GM23338 (cell line): ENCODE measurements around the gene OTUD1. TPM values are rescaled to one million over a fixed set of nuclear protein-coding genes. Genes with fewer than 3 reads are reported as not detected.

ENCODE experiments used
- ATAC-seq: fragments of 200-7000 bp; cut with Tn5 transposase; 3 replicates; pipeline ENCODE4 v1.9.1; 2020
- DNase-seq: peaks from one replicate; pipeline ENCODE4 v3.0.0-alpha.2; 2015; ENCODE audit warnings: low spot score
- H2AFZ ChIP-seq: fragments of 200-600 bp; sonication (generic); 2 replicates; pipeline ENCODE4 v1.8.0; 2016; ENCODE audit warnings: antibody characterized with exemption, mild to moderate bottlenecking, moderate library complexity
- H3F3A ChIP-seq: fragments of 200-600 bp; sonication (generic); replicated peaks from 2 replicates; pipeline ENCODE4 v1.8.0; 2017; ENCODE audit warnings: antibody characterized with exemption, mixed run types, low read depth
- H3K27ac ChIP-seq: fragments of 200-600 bp; sonication (generic); 2 replicates; pipeline ENCODE4 v1.6.1; 2016; ENCODE audit warnings: low read depth
- H3K27me3 ChIP-seq: fragments of 200-600 bp; sonication (generic); 2 replicates; pipeline ENCODE4 v1.8.0; 2016; ENCODE audit warnings: mild to moderate bottlenecking, mixed run types, moderate library complexity; ENCODE audit not compliant: insufficient read depth
- H3K36me3 ChIP-seq: fragments of 200-600 bp; sonication (generic); 2 replicates; pipeline ENCODE4 v1.8.0; 2016; ENCODE audit warnings: mild to moderate bottlenecking; ENCODE audit not compliant: insufficient read depth
- H3K4me1 ChIP-seq: fragments of 200-600 bp; sonication (generic); 2 replicates; pipeline ENCODE4 v1.8.0; 2016; ENCODE audit warnings: mild to moderate bottlenecking, moderate library complexity; ENCODE audit not compliant: insufficient read depth
- H3K4me2 ChIP-seq: fragments of 200-600 bp; sonication (generic); 2 replicates; pipeline ENCODE4 v1.7.1; 2017; ENCODE audit warnings: mixed run types
- H3K4me3 ChIP-seq: fragments of 200-600 bp; sonication (generic); 2 replicates; pipeline ENCODE4 v1.6.1; 2016; ENCODE audit warnings: mixed run types
- H3K79me2 ChIP-seq: fragments of 200-600 bp; sonication (generic); replicated peaks from 2 replicates; pipeline ENCODE4 v1.8.0; 2017; ENCODE audit warnings: mild to moderate bottlenecking; ENCODE audit not compliant: insufficient read depth
- H3K9me2 ChIP-seq: fragments of 200-600 bp; sonication (generic); 2 replicates; pipeline ENCODE4 v1.8.0; 2017; ENCODE audit not compliant: insufficient read depth
- H4K20me1 ChIP-seq: fragments of 200-600 bp; sonication (generic); replicated peaks from 2 replicates; pipeline ENCODE4 v1.8.0; 2017; ENCODE audit warnings: mild to moderate bottlenecking; ENCODE audit not compliant: insufficient read depth
- H3K27ac Mint-ChIP-seq: 2 replicates; pipeline ENCODE4 v1.8.0; 2020; ENCODE audit warnings: inconsistent platforms, mild to moderate bottlenecking, moderate library complexity, mixed read lengths
- H3K27me3 Mint-ChIP-seq: 3 replicates; pipeline ENCODE4 v1.8.0; 2022; ENCODE audit warnings: low read depth, mild to moderate bottlenecking, moderate library complexity, mixed read lengths, inconsistent platforms; ENCODE audit not compliant: insufficient read depth, poor library complexity
- H3K36me3 Mint-ChIP-seq: 3 replicates; pipeline ENCODE4 v1.8.0; 2021; ENCODE audit warnings: low read depth, mild to moderate bottlenecking, inconsistent platforms, moderate library complexity, mixed read lengths
- H3K4me1 Mint-ChIP-seq: 3 replicates; pipeline ENCODE4 v1.8.0; 2020; ENCODE audit warnings: mild to moderate bottlenecking, inconsistent platforms, mixed read lengths
- H3K4me3 Mint-ChIP-seq: 3 replicates; pipeline ENCODE4 v1.8.0; 2021; ENCODE audit warnings: moderate library complexity, mild to moderate bottlenecking, inconsistent platforms, mixed read lengths
- H3K9me3 Mint-ChIP-seq: 3 replicates; pipeline ENCODE4 v1.8.0; 2020; ENCODE audit warnings: moderate library complexity, mild to moderate bottlenecking, inconsistent platforms, mixed read lengths
- CREB1 ChIP-seq: fragments of 250-450 bp; sonication (Bioruptor Pico); IDR thresholded peaks from 2 replicates; pipeline ENCODE4 v1.5.0; 2020; ENCODE audit warnings: low read depth, mild to moderate bottlenecking, moderate library complexity
- EZH2 ChIP-seq: fragments of 200-600 bp; sonication (generic); IDR thresholded peaks from one replicate; pipeline ENCODE4 v1.8.0; 2017; ENCODE audit warnings: antibody characterized with exemption, mild to moderate bottlenecking, low read depth; ENCODE audit not compliant: unreplicated experiment
- EZH2phosphoT487 ChIP-seq: fragments of 200-600 bp; sonication (generic); IDR thresholded peaks from one replicate; pipeline ENCODE4 v1.8.1; 2018; ENCODE audit warnings: antibody characterized with exemption; ENCODE audit not compliant: unreplicated experiment
- JUNB ChIP-seq: IDR thresholded peaks from one replicate; pipeline ENCODE4 v1.6.1; 2016; ENCODE audit warnings: antibody characterized with exemption; ENCODE audit not compliant: unreplicated experiment
- NANOG ChIP-seq: IDR thresholded peaks from 2 replicates; pipeline ENCODE4 v1.6.1; 2016; ENCODE audit warnings: antibody characterized with exemption, borderline replicate concordance
- POLR2AphosphoS5 ChIP-seq: IDR thresholded peaks from 2 replicates; pipeline ENCODE4 v1.6.1; 2016; ENCODE audit warnings: antibody characterized with exemption, low read depth
- STAT1 ChIP-seq: IDR thresholded peaks from one replicate; pipeline ENCODE4 v1.6.1; 2016; ENCODE audit warnings: antibody characterized with exemption; ENCODE audit not compliant: unreplicated experiment
- ZNF114 ChIP-seq: fragments of 250-450 bp; sonication (Bioruptor Pico); IDR thresholded peaks from 2 replicates; pipeline ENCODE4 v1.5.0; 2020; ENCODE audit warnings: mild to moderate bottlenecking, moderate library complexity
- ZNF331 ChIP-seq: fragments of 250-450 bp; sonication (Bioruptor Pico); IDR thresholded peaks from 2 replicates; pipeline ENCODE4 v1.5.0; 2020; ENCODE audit warnings: low read depth, mild to moderate bottlenecking, moderate library complexity
- polyA plus RNA-seq: library from polyadenylated mRNA; unstranded; fragments of >200 nt; fragmentation: Nextera tagmentation; extraction: Ambion mirVana; gene quantifications from 2 replicates; pipeline ENCODE4 v1.2.1, GENCODE V29; 2016
- total RNA-seq: library from RNA; depleted of rRNA; stranded (reverse); fragments of >200 nt; shearing (Covaris generic); gene quantifications from 2 replicates; pipeline ENCODE4 v1.2.3, GENCODE V29; 2014
- TF ChIP-seq, protein P1 (sequence below): fragments of 250-450 bp; sonication (Bioruptor Pico); IDR thresholded peaks from 2 replicates; pipeline ENCODE4 v1.5.0; 2020; ENCODE audit warnings: mild to moderate bottlenecking, moderate library complexity
- TF ChIP-seq, protein P2 (sequence below): IDR thresholded peaks from 2 replicates; pipeline ENCODE4 v1.6.1; 2016; ENCODE audit warnings: antibody characterized with exemption
- TF ChIP-seq, protein P3 (sequence below), 2 experiments: fragments of 200-600 bp in 1 of 2; sonication (generic) in 1 of 2; conservative IDR thresholded peaks; 2 replicates each; pipeline versions ENCODE4 v1.5.1 to v1.6.1; 2016 to 2017; ENCODE audit warnings: antibody characterized with exemption in 2 of 2, low read depth in 2 of 2, mild to moderate bottlenecking in 2 of 2, moderate library complexity in 1 of 2
- TF ChIP-seq, protein P4 (sequence below): IDR thresholded peaks from one replicate; pipeline ENCODE4 v1.6.1; 2018; ENCODE audit warnings: antibody characterized with exemption; ENCODE audit not compliant: unreplicated experiment

The OTUD1 gene
- total and polyA plus RNA-seq, 2 experiments from 2014 or later = 2.5 to 8.3 TPM

DNA sequence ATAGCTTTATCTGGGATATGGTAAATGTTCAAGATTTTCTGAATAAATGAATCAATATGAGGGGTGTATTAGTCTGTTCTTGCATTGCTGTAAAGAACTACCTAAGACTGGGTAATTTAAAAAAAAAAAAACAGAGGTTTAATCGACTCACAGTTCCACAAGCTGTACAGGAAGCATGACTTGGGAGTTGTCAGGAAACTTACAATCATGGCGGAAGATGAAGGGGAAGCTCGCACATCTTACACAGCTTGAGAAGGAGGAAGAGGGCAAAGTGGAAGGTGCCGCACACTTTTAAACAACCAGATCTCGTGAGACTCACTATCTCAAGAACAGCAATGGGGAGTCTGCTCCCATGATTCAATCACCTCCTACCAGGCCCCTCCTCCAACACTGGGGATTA lies 32.5 kb upstream of the OTUD1 start:
- Mint-ChIP-seq H3K36me3 (no peaks in the 10 kb centered on the region), H3K4me3 (no peak overlapping the region), H3K27me3 (no peaks in the 10 kb centered on the region), H3K4me1 (peaks cover 17% of the 10 kb centered on the region), H3K9me3 (no peaks in the 10 kb centered on the region), H3K27ac (peak overlapping the region; percentile 53; the same call in 1 of the 2 replicates)
- no peaks in the 10 kb centered on the region for H3F3A ChIP-seq
- no peaks in the 10 kb centered on the region for H3K79me2 ChIP-seq
- H2AFZ ChIP-seq = no peak overlapping the region
- peaks cover 16% of the 10 kb centered on the region for H3K4me1 ChIP-seq
- no peak for ATAC-seq
- no peaks in the 10 kb centered on the region for H3K27me3 ChIP-seq
- no peak overlapping the region for H3K27ac ChIP-seq
- TF ChIP-seq, protein P1, sequence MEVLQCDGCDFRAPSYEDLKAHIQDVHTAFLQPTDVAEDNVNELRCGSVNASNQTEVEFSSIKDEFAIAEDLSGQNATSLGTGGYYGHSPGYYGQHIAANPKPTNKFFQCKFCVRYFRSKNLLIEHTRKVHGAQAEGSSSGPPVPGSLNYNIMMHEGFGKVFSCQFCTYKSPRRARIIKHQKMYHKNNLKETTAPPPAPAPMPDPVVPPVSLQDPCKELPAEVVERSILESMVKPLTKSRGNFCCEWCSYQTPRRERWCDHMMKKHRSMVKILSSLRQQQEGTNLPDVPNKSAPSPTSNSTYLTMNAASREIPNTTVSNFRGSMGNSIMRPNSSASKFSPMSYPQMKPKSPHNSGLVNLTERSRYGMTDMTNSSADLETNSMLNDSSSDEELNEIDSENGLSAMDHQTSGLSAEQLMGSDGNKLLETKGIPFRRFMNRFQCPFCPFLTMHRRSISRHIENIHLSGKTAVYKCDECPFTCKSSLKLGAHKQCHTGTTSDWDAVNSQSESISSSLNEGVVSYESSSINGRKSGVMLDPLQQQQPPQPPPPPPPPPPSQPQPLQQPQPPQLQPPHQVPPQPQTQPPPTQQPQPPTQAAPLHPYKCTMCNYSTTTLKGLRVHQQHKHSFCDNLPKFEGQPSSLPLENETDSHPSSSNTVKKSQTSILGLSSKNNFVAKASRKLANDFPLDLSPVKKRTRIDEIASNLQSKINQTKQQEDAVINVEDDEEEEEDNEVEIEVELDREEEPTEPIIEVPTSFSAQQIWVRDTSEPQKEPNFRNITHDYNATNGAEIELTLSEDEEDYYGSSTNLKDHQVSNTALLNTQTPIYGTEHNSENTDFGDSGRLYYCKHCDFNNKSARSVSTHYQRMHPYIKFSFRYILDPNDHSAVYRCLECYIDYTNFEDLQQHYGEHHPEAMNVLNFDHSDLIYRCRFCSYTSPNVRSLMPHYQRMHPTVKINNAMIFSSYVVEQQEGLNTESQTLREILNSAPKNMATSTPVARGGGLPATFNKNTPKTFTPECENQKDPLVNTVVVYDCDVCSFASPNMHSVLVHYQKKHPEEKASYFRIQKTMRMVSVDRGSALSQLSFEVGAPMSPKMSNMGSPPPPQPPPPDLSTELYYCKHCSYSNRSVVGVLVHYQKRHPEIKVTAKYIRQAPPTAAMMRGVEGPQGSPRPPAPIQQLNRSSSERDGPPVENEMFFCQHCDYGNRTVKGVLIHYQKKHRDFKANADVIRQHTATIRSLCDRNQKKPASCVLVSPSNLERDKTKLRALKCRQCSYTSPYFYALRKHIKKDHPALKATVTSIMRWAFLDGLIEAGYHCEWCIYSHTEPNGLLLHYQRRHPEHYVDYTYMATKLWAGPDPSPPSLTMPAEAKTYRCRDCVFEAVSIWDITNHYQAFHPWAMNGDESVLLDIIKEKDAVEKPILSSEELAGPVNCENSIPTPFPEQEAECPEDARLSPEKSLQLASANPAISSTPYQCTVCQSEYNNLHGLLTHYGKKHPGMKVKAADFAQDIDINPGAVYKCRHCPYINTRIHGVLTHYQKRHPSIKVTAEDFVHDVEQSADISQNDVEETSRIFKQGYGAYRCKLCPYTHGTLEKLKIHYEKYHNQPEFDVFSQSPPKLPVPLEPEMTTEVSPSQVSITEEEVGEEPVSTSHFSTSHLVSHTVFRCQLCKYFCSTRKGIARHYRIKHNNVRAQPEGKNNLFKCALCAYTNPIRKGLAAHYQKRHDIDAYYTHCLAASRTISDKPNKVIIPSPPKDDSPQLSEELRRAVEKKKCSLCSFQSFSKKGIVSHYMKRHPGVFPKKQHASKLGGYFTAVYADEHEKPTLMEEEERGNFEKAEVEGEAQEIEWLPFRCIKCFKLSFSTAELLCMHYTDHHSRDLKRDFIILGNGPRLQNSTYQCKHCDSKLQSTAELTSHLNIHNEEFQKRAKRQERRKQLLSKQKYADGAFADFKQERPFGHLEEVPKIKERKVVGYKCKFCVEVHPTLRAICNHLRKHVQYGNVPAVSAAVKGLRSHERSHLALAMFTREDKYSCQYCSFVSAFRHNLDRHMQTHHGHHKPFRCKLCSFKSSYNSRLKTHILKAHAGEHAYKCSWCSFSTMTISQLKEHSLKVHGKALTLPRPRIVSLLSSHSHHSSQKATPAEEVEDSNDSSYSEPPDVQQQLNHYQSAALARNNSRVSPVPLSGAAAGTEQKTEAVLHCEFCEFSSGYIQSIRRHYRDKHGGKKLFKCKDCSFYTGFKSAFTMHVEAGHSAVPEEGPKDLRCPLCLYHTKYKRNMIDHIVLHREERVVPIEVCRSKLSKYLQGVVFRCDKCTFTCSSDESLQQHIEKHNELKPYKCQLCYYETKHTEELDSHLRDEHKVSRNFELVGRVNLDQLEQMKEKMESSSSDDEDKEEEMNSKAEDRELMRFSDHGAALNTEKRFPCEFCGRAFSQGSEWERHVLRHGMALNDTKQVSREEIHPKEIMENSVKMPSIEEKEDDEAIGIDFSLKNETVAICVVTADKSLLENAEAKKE = no peak
- TF ChIP-seq STAT1 (no peak), ZNF331 (CRISPR knock-in tag) (no peak), CREB1 (CRISPR knock-in tag) (no peak), POLR2AphosphoS5 (no peak), ZNF114 (CRISPR knock-in tag) (no peak), EZH2 (no peak), EZH2phosphoT487 (no peak), JUNB (no peak), NANOG (no peak)
- TF ChIP-seq, protein P2, sequence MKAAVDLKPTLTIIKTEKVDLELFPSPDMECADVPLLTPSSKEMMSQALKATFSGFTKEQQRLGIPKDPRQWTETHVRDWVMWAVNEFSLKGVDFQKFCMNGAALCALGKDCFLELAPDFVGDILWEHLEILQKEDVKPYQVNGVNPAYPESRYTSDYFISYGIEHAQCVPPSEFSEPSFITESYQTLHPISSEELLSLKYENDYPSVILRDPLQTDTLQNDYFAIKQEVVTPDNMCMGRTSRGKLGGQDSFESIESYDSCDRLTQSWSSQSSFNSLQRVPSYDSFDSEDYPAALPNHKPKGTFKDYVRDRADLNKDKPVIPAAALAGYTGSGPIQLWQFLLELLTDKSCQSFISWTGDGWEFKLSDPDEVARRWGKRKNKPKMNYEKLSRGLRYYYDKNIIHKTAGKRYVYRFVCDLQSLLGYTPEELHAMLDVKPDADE = no peak
- TF ChIP-seq, protein P3, sequence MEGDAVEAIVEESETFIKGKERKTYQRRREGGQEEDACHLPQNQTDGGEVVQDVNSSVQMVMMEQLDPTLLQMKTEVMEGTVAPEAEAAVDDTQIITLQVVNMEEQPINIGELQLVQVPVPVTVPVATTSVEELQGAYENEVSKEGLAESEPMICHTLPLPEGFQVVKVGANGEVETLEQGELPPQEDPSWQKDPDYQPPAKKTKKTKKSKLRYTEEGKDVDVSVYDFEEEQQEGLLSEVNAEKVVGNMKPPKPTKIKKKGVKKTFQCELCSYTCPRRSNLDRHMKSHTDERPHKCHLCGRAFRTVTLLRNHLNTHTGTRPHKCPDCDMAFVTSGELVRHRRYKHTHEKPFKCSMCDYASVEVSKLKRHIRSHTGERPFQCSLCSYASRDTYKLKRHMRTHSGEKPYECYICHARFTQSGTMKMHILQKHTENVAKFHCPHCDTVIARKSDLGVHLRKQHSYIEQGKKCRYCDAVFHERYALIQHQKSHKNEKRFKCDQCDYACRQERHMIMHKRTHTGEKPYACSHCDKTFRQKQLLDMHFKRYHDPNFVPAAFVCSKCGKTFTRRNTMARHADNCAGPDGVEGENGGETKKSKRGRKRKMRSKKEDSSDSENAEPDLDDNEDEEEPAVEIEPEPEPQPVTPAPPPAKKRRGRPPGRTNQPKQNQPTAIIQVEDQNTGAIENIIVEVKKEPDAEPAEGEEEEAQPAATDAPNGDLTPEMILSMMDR (conservative IDR thresholded peaks at IDR 0.05; ENCODE audit: low read depth in 2 of 2) = no peak
- TF ChIP-seq, protein P4, sequence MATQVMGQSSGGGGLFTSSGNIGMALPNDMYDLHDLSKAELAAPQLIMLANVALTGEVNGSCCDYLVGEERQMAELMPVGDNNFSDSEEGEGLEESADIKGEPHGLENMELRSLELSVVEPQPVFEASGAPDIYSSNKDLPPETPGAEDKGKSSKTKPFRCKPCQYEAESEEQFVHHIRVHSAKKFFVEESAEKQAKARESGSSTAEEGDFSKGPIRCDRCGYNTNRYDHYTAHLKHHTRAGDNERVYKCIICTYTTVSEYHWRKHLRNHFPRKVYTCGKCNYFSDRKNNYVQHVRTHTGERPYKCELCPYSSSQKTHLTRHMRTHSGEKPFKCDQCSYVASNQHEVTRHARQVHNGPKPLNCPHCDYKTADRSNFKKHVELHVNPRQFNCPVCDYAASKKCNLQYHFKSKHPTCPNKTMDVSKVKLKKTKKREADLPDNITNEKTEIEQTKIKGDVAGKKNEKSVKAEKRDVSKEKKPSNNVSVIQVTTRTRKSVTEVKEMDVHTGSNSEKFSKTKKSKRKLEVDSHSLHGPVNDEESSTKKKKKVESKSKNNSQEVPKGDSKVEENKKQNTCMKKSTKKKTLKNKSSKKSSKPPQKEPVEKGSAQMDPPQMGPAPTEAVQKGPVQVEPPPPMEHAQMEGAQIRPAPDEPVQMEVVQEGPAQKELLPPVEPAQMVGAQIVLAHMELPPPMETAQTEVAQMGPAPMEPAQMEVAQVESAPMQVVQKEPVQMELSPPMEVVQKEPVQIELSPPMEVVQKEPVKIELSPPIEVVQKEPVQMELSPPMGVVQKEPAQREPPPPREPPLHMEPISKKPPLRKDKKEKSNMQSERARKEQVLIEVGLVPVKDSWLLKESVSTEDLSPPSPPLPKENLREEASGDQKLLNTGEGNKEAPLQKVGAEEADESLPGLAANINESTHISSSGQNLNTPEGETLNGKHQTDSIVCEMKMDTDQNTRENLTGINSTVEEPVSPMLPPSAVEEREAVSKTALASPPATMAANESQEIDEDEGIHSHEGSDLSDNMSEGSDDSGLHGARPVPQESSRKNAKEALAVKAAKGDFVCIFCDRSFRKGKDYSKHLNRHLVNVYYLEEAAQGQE = no peak
- no peak overlapping the region for H3K4me3 ChIP-seq
- no peaks in the 10 kb centered on the region for H3K36me3 ChIP-seq
- no peak overlapping the region for H3K4me2 ChIP-seq
- no peak for DNase-seq
- no peaks in the 10 kb centered on the region for H4K20me1 ChIP-seq
- no peaks in the 10 kb centered on the region for H3K9me2 ChIP-seq
